ENCODE results near the gene ENTREP3. TPM values are rescaled to one million over a fixed set of nuclear protein-coding genes. Genes with fewer than 3 reads are reported as not detected.

ENTREP3 gene
- total and polyA plus RNA-seq, 2 donors (not counting 3 experiments of a cell fraction or from before 2014, with no cell fraction given): 27.4 to 62.7 TPM

DNA sequence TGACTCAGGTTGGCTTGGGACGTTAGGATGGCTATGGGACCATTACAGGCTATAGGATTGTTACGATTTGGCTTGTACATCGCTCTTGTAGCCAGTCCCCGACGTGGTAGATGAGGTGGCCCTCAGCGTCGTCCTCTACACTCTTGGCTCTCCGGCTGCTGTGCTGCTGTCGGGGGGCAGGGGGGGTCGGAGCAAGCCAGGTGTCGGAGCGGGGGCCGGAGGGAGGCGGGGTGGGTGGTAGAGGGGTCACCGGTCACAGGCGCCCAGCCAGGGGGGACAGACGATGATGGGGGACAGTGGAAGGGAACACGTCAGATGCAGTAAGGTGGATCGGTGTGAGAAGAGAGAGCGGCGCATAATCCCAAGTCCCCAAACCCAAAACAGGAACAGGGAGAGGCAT, 13.3 kb upstream of the ENTREP3 start:
- Histone ChIP-seq H3K36me3 (ENCODE audit: control insufficient read depth in 2 of 2, extremely low read depth in 1 of 2, insufficient read depth in 2 of 2, low read length in 2 of 2) (peaks cover 31 to 43% of the 10 kb centered on the region in 2 experiments), H3K79me2 (ENCODE audit: control insufficient read depth, insufficient read depth, low read length) (peaks cover 26% of the 10 kb centered on the region), H3K9me3 (replicated peaks; ENCODE audit: control insufficient read depth, insufficient read depth, low read length) (no peaks in the 10 kb centered on the region), H3K9ac (replicated peaks; ENCODE audit: extremely low read depth, insufficient read depth, low read length) (no peak overlapping the region), H3K4me1 (ENCODE audit: control insufficient read depth, extremely low read depth, insufficient read depth, low read length) (peaks cover 8% of the 10 kb centered on the region), H2AFZ (ENCODE audit: low read depth, low read length) (no peak overlapping the region), H3K4me2 (ENCODE audit: insufficient read depth, low read length) (no peak overlapping the region), H4K20me1 (replicated peaks; ENCODE audit: control insufficient read depth, extremely low read depth, insufficient read depth, low read length) (no peaks in the 10 kb centered on the region), H3K9me1 (replicated peaks; ENCODE audit: control insufficient read depth, extremely low read depth, insufficient read depth, low read length) (no peaks in the 10 kb centered on the region), H3K27me3 (ENCODE audit: control insufficient read depth in 2 of 2, insufficient read depth in 2 of 2, low read length in 2 of 2) (no peaks in the 10 kb centered on the region), H3K4me3 (replicated peaks in 1 of 3; ENCODE audit: insufficient read depth in 1 of 3, low read depth in 1 of 3, low read length in 3 of 3) (no peak overlapping the region), H3K27ac (ENCODE audit: insufficient read depth, low read depth, low read length) (no peak overlapping the region)
- BruUV-seq (replicated peaks): no TSS peak
- intact Hi-C loops (cut with micrococcal nuclease): no loop called here
- dilution Hi-C loops (cut with MboI; ENCODE audit: extremely low pct_ligation_motif_present, low sequenced_read_pairs): no loop called here
- CTCF ChIA-PET: no interaction called here
- FAIRE-seq (no peak), DNase-seq (ENCODE audit: low read depth, low spot score) (no peak)
- POLR2A ChIA-PET: no interaction called here
- TF ChIP-seq GATA2 (IDR thresholded peaks at IDR 0.05; ENCODE audit: insufficient read depth, insufficient read length, low read depth, low read length) (no peak), POLR2AphosphoS5 (IDR thresholded peaks at IDR 0.05; ENCODE audit: insufficient read depth, low read depth, low read length) (no peak), FOS (IDR thresholded peaks at IDR 0.05; ENCODE audit: borderline replicate concordance, insufficient read depth, low read length) (no peak), JUN (IDR thresholded peaks at IDR 0.05; ENCODE audit: borderline replicate concordance, insufficient read depth, insufficient read length, low read depth) (no peak), MYC (IDR thresholded peaks at IDR 0.05; ENCODE audit: low read depth, low read length) (no peak), POLR2A (IDR thresholded peaks at IDR 0.05; ENCODE audit: low read depth, low read length) (no peak), EZH2 (IDR thresholded peaks at IDR 0.05; ENCODE audit: borderline replicate concordance, low read depth, low read length, severe bottlenecking) (no peak)
- TF ChIP-seq, protein P1, sequence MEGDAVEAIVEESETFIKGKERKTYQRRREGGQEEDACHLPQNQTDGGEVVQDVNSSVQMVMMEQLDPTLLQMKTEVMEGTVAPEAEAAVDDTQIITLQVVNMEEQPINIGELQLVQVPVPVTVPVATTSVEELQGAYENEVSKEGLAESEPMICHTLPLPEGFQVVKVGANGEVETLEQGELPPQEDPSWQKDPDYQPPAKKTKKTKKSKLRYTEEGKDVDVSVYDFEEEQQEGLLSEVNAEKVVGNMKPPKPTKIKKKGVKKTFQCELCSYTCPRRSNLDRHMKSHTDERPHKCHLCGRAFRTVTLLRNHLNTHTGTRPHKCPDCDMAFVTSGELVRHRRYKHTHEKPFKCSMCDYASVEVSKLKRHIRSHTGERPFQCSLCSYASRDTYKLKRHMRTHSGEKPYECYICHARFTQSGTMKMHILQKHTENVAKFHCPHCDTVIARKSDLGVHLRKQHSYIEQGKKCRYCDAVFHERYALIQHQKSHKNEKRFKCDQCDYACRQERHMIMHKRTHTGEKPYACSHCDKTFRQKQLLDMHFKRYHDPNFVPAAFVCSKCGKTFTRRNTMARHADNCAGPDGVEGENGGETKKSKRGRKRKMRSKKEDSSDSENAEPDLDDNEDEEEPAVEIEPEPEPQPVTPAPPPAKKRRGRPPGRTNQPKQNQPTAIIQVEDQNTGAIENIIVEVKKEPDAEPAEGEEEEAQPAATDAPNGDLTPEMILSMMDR (IDR thresholded peaks at IDR 0.05; ENCODE audit: extremely low read depth in 1 of 2, insufficient read depth in 1 of 2, low read depth in 1 of 2, low read length in 2 of 2): no peak
- TF ChIP-seq, protein P2, sequence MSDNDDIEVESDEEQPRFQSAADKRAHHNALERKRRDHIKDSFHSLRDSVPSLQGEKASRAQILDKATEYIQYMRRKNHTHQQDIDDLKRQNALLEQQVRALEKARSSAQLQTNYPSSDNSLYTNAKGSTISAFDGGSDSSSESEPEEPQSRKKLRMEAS (IDR thresholded peaks at IDR 0.05; ENCODE audit: insufficient read depth, insufficient read length): no peak

Data from endothelial cell of umbilical vein (primary cell).